H1 (cell line): ENCODE data around the gene TPRG1L. TPM values are rescaled to one million over a fixed set of nuclear protein-coding genes. Genes with fewer than 3 reads are reported as not detected.

Experiments used
- polyA plus RNA-seq, 7 experiments: library from polyadenylated mRNA; depleted of rRNA in 3 of 7; stranded (reverse) in 5 of 7; unstranded in 2 of 7; fragments of >200 nt in 5 of 7; fragments of 200-250 nt in 2 of 7; gene quantifications; 1 replicate in 5 of 7; 2 replicates in 1 of 7; 4 replicates in 1 of 7; pipeline versions ENCODE4 v1.2.1 to v1.2.3, GENCODE V29; 2011 to 2013; ENCODE audit warnings: missing spikeins in 2 of 7, mixed read lengths in 2 of 7
- total RNA-seq: library from RNA; stranded (reverse); fragmentation: NEBNext Ultra II Directional; extraction: Animal tissue kit (Norgen Biotek cat#: 25700); gene quantifications from 2 replicates; pipeline ENCODE4 v1.2.1, GENCODE V29; 2021
- TF ChIP-seq, protein P1 (sequence below): fragments of 300-600 bp; sonication (generic); IDR thresholded peaks from 2 replicates; pipeline ENCODE4 v1.7.1; 2012; ENCODE audit warnings: low read length, moderate library complexity, mild to moderate bottlenecking, inconsistent platforms; ENCODE audit not compliant: insufficient replicate concordance

The TPRG1L gene
- total and polyA plus RNA-seq, 2 of the 8 experiments (the other 6 are each of a cell fraction or from before 2014, with no cell fraction given) = 21.7 to 22.3 TPM

DNA sequence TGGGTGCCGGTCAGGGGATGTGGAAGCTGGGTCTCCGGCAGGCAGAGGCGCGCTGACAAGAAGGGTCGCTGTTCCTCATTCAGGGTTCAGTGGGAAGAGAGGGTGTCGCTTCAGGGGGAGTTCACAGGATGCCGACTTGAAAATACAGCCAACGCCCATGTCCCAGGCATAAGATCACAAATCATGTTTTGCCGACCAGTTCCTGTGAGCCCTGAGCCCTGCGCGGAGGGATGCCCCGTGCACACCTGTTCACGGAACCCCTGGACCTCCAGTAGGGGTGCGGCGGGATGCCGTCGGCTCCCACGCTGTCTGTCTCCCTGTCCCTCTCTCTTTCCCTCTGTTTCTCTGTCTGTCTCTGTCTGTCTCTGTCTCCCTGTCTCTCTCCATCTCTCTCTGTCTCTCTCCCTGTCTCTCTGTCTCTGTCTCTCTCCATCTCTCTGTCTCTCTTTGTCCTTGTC is 54.3 kb downstream of the TPRG1L start (continued):
- TF ChIP-seq, protein P1, sequence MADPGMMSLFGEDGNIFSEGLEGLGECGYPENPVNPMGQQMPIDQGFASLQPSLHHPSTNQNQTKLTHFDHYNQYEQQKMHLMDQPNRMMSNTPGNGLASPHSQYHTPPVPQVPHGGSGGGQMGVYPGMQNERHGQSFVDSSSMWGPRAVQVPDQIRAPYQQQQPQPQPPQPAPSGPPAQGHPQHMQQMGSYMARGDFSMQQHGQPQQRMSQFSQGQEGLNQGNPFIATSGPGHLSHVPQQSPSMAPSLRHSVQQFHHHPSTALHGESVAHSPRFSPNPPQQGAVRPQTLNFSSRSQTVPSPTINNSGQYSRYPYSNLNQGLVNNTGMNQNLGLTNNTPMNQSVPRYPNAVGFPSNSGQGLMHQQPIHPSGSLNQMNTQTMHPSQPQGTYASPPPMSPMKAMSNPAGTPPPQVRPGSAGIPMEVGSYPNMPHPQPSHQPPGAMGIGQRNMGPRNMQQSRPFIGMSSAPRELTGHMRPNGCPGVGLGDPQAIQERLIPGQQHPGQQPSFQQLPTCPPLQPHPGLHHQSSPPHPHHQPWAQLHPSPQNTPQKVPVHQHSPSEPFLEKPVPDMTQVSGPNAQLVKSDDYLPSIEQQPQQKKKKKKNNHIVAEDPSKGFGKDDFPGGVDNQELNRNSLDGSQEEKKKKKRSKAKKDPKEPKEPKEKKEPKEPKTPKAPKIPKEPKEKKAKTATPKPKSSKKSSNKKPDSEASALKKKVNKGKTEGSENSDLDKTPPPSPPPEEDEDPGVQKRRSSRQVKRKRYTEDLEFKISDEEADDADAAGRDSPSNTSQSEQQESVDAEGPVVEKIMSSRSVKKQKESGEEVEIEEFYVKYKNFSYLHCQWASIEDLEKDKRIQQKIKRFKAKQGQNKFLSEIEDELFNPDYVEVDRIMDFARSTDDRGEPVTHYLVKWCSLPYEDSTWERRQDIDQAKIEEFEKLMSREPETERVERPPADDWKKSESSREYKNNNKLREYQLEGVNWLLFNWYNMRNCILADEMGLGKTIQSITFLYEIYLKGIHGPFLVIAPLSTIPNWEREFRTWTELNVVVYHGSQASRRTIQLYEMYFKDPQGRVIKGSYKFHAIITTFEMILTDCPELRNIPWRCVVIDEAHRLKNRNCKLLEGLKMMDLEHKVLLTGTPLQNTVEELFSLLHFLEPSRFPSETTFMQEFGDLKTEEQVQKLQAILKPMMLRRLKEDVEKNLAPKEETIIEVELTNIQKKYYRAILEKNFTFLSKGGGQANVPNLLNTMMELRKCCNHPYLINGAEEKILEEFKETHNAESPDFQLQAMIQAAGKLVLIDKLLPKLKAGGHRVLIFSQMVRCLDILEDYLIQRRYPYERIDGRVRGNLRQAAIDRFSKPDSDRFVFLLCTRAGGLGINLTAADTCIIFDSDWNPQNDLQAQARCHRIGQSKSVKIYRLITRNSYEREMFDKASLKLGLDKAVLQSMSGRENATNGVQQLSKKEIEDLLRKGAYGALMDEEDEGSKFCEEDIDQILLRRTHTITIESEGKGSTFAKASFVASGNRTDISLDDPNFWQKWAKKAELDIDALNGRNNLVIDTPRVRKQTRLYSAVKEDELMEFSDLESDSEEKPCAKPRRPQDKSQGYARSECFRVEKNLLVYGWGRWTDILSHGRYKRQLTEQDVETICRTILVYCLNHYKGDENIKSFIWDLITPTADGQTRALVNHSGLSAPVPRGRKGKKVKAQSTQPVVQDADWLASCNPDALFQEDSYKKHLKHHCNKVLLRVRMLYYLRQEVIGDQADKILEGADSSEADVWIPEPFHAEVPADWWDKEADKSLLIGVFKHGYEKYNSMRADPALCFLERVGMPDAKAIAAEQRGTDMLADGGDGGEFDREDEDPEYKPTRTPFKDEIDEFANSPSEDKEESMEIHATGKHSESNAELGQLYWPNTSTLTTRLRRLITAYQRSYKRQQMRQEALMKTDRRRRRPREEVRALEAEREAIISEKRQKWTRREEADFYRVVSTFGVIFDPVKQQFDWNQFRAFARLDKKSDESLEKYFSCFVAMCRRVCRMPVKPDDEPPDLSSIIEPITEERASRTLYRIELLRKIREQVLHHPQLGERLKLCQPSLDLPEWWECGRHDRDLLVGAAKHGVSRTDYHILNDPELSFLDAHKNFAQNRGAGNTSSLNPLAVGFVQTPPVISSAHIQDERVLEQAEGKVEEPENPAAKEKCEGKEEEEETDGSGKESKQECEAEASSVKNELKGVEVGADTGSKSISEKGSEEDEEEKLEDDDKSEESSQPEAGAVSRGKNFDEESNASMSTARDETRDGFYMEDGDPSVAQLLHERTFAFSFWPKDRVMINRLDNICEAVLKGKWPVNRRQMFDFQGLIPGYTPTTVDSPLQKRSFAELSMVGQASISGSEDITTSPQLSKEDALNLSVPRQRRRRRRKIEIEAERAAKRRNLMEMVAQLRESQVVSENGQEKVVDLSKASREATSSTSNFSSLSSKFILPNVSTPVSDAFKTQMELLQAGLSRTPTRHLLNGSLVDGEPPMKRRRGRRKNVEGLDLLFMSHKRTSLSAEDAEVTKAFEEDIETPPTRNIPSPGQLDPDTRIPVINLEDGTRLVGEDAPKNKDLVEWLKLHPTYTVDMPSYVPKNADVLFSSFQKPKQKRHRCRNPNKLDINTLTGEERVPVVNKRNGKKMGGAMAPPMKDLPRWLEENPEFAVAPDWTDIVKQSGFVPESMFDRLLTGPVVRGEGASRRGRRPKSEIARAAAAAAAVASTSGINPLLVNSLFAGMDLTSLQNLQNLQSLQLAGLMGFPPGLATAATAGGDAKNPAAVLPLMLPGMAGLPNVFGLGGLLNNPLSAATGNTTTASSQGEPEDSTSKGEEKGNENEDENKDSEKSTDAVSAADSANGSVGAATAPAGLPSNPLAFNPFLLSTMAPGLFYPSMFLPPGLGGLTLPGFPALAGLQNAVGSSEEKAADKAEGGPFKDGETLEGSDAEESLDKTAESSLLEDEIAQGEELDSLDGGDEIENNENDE = no peak
- TF ChIP-seq, all 59 proteins: peak for 0
